Measurements from ENCODE around the gene MIS12. TPM values are rescaled to one million over a fixed set of nuclear protein-coding genes. Genes with fewer than 3 reads are reported as not detected.

MIS12 gene
- total RNA-seq, 1 donor from 2014 or later: 11.4 TPM

DNA sequence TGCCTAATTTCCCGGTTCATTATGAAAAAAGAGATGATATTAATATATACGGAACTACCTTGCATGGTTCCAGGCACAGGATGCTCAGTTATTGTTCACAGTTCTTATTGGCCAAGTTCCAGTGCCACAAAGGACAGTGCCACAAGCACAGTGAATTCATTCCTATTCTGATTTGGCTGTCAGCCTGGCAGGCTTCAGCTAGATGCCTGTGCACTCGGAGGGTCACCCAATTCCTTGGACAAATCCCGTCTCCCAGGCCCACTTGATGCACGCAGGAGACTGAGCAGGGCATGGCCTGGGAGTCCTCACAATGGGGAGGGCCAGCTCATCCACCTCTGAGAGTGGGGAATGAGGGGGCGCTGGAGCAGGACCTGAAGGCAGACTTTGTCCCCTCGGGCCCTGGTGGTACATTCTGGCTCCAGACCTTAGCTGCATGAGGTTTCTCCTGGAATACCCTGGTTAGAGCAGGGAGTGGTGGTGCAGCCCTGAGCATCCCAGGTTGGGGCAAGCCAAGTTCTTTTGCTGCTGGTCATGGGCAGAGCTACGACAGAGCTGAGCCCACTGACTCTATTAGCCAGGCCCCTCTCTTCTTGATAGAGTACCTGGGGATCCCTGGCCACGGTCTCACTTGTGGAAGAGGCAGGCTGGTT, 41.4 kb downstream of the MIS12 start:
- no peak for DNase-seq (ENCODE audit: missing footprints)
- intact Hi-C loops (cut with DNase I): no loop called here
- no peak for ATAC-seq

DNA sequence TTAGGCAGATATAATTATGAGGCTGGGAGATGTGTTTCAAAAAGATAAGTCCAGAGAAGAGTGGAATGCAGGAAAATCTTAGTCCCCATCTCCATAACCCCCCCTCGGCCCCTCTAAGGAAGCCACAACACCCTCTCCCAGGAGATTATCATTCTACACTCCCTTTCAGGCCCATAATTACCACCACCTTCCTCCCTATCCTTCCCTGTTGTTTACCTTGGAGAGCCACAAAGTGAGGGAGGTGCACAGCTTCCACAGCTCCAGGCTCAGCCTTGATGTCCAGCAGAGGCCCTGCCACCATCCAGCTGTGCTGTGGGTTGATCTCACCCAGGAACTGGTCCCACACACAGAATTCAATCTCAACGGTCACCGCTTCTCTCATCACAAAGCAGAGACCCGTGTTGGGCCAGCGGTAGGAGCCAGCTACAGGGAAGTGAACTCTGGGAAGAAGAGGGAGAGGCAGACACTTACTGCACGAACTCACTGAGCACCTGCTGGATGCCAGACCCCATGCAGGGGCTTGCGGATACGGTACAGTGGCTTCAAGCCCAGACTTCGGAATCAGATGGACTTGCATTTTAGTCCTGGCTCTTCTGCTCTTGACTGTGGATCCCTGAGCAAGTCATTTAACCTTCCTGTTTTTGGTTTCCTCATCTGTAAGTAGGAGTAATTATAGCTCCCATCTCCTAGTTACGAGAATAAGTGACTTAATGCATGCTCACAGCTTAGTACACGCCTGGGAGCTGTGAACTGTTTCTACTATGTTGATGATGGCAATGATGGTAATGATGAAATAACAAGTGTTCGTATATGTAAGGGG, 44.1 kb downstream of the MIS12 start:
- ATAC-seq (no peak), DNase-seq (ENCODE audit: missing footprints) (no peak)
- intact Hi-C loops (cut with DNase I): no loop called here

DNA sequence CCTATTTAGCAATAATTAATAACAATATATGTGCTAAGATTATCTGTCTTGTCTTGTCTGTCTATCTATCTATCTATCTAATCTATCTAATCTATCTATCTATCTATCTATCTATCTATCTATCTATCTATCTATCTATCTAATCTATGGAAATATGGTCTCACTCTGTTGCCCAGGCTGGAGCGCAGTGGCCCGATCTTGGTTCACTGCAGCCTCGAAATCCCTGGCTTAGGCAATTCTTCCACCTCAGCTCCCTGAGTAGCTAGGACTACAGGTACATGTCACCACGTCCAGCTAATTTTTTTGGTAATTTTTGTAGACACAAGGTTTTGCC, 44.7 kb downstream of the MIS12 start:
- ATAC-seq (no peak), DNase-seq (ENCODE audit: missing footprints) (no peak)
- intact Hi-C loops (cut with DNase I): no loop called here

DNA sequence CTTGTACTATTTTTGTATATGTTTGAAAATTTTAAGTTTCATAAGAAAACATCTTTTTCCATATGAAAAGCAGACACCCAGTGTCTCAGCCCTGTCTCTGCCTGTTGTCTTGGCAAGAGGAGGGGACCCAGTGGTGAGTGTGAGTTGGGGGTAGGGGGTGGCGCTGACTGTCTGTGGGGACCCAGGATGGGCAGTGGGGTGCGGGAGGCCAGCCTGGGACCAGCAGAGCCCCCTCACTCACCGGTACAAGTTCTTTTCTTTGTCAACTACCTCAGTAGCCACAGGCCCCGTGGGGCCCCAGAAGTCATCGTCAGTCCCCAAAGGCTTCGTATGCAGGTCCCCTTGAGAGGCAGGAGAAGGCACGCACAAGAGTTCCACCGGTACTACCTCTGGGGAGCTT, 46.2 kb downstream of the MIS12 start:
- DNase-seq (ENCODE audit: missing footprints): no peak
- ATAC-seq: no peak
- intact Hi-C loops (cut with DNase I): no loop called here

DNA sequence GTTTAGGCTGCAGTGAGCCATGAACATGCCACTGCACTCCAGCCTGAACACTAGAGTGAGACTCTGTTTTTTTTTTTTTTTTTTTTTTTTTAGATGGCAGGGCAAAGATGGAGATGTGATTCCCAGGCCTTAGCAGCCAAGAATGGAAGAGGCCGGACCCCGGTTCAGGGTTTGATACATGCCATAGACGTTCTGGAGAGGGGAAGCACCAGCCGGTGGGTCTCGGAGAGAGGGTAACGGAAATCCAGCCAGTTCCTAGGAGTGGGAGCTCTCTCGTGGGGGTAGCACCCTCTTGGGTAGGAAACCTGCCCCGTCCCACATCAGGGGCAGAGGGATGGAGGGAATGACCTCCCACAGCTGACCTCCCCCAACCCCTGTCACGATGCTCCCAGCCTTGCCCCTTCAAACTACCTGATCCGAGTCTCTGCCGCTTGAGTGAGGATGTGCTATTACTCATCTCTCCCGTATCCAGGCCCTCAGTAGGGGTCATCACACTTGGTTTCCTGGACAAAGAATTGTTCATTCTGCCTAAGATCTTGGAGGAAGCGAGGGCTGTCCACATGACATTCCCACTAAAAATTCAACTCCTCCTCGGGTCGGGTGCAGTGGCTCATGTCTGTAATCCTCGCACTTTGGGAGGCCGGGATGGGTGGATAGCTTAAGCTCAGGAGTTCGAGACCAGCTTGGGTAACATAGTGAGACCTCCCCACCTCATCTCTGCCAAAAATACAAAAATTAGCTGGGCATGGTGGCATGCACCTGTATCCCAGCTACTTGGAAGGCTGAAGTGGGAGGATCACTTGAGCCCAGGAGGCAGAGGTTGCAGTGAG, 47.3 kb downstream of the MIS12 start:
- intact Hi-C loops (cut with DNase I): no loop called here
- no peak for DNase-seq (ENCODE audit: missing footprints)
- ATAC-seq: no peak

DNA sequence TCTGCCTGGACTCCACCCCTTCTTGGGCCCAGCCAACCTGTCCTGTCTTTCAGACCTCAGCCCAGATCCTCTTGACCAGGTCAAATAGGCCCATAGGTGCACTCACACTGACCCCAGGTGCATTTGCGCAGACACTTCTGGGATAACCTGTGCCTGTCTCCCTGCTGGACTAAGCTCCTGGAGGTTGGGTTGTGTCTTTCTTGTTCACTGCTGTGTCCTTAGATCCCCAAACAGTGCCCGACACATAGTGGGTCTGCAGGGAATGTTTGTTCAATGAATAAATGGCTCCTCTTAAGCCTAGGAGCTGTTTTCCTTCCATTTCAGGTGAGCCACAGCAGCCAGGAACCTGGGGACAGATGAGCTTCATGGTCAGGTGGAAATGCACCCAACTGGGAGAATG, 49.1 kb downstream of the MIS12 start:
- DNase-seq (ENCODE audit: missing footprints) (no peak), ATAC-seq (no peak)
- intact Hi-C loops (cut with DNase I): no loop called here

DNA sequence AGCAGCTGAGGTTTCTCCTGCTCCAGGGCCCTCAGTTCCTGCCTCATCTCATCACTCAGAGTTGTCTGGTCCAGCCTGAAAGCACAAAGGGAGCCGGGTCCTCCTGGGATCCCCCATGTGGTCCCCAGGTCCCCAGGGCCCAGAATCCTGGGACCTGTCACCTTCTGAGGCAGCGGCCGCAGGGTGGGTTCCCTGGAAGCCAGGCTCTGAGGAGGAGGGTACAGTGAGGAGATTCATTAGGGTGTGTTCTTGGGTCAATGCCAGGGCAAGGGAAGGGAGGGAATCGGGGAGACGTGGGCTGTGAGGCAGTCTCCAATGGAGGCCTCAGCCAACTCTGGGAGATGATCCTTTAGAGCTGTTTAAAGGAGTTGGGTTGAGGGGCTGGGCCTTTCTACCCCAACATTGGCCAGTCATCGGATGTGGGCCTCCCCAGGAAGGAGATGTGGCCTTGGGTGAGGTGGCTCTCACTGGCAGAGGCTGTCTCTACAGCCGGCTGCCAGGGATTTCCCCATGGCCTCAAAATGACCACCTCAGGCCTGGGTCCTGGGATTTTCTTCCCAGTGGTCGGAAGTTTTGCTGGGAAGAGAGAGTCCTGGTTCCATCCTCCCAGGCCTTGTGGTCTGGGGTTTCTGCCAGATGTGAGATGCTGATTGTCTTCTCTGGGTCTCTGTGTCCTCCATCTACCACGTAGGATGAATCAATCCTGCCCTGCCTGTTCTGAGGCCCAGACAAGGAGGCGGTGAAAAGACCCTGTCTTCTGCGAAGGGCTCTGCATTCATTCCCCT, 50.7 kb downstream of the MIS12 start:
- DNase-seq (ENCODE audit: missing footprints) (no peak), ATAC-seq (no peak)
- intact Hi-C loops (cut with DNase I): no loop called here

DNA sequence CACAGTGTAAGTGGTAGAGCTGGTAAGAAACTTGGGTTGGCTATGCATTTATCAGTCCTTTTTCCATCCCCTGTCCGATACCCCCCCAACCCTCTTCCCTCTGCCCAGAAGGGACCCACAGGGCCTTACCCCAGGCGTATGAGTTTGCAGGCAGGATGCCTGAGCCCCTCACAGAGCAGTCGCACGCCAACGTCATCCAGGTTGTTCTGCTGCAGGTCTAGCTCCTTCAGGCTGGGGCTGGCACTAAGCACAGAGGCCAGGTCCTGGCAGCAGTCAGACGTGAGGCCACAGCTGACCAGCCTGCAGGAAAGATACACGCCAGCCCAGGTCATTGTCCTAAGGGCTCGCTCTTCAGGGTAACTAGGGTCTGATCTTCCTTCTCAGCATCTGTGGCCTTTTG, 52.9 kb downstream of the MIS12 start:
- ATAC-seq: no peak
- intact Hi-C loops (cut with DNase I): no loop called here
- no peak for DNase-seq (ENCODE audit: missing footprints)

DNA sequence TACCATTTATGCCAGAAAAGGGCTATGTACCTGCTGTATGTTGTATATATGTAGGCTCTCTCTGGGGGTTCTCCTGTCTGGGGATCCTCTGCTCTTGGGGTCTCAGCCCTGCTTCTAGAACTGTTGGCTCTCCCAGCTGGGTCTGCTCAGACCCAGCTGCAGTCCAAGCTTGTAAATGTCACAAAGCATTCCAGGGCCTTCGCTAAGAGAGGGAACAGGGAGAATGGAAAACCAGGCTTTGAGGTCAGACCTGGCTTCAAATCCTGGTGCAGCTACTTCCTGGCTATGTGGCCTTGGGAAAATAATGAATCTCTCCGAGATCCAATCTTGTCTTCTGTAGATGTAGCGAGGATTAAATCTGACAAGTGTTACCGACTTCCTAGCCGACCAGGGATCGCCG, 54.0 kb downstream of the MIS12 start:
- no peak for ATAC-seq
- no peak for DNase-seq (ENCODE audit: missing footprints)
- intact Hi-C loops (cut with DNase I): no loop called here

Other genes starting within 250 kb of the MIS12 start
- 54.2 TPM for gene RABEP1, start 204.3 kb upstream of the MIS12 start, total RNA-seq
- gene NUP88, start 66.9 kb upstream of the MIS12 start, total RNA-seq: 34.2 TPM
- 24.0 TPM for gene RPAIN, start 66.4 kb upstream of the MIS12 start, total RNA-seq
- gene C1QBP, start 47.4 kb upstream of the MIS12 start, total RNA-seq: 136 TPM
- 4.7 TPM for gene DHX33, start 17.6 kb upstream of the MIS12 start, total RNA-seq
- gene DERL2, start 388 bp upstream of the MIS12 start, total RNA-seq: 27.7 TPM
- gene NLRP1, start 97.9 kb downstream of the MIS12 start, total RNA-seq: 9.0 TPM